ENCODE data around the gene GPR83.
"Not testable (repeated sequence)": the region's sequence is repeated elsewhere in the genome, so short reads cannot be mapped to it uniquely, and the experiment has no call there.

Gene GPR83

DNA sequence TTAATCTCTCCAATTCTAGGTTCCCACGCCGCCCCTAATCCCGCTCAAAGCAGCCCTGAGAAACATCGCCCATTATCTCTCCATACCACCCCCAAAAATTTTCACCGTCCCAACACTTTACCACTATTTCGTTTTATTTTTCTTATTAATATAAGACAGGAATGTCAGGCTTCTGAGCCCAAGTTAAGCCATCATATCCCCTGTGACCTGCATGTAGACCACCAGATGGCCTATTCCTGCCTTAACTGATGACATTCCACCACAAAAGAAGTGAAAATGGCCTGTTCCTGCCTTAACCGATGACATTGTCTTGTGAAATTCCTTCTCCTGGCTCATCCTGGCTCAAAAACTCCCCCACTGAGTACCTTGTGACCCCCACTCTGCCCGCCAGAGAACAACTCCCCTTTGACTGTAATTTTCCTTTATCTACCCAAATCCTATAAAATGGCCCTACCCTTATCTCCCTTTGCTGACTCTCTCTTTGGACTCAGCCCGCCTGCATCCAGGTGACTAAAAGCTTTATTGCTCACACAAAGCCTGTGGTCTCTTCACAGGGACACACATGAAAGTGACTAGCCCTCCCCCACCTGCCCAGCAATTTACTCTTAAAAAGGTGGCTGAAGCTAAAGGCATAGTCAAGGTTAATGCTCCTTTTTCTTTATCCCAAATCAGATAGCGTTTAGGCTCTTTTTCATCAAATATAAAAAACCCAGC is 50.2 kb downstream of the GPR83 start:
- DNase-seq: not testable (repeated sequence)

DNA sequence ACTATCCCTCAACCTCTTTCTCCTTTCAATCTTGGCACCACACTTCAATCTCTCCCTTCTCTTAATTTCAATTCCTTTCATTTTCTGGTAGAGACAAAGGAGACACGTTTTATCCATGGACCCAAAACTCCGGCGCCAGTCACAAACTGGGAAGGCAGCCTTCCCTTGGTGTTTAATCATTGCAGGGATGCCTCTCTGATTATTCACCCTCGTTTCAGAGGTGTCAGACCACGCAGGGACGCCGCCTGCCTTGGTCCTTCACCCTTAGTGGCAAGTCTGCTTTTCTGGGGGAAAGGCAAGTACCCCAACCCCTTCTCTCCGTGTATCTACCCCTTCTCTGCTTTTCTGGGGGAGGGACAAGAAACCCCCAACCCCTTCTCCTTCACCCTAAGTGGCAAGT is 54.9 kb downstream of the GPR83 start:
- DNase-seq: not testable (repeated sequence)

DNA sequence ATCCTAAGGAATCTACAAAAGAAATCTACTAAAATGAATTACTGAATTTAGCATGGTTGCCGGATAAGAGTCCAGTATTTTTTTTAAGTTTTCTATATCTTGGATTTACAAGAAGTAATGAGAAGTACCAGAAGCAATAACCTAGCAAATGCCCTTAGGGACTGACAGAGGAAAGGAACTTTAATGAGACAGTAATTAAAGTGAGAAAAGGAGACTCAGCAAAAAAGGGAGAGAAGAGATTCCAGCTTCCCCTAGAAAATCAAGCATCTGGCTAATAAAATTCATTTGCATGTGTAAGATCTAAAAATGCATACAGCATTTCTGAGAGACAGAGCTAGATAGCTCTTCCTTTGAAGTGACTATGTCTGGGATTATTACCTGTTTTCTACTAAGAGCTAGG is 57.7 kb downstream of the GPR83 start:
- DNase-seq: no peak

DNA sequence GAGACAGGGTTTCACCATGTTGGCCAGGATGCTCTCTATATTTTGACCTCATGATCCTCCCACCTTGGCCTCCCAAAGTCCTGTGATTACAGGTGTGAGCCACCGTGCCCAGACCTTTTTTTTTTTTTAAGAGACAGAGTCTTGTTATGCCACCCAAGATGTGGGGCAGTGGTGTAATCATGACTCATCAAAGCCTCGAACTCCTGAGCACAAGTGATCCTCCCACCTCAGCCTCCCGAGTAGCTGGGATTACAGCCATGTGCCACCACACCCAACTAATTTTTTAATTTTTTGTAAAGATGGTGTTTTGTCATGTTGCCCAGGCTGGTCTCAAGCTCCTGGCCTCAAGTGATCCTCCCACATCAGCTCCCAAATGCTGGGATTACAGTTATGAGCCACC is 59.0 kb downstream of the GPR83 start:
- no peak for DNase-seq

DNA sequence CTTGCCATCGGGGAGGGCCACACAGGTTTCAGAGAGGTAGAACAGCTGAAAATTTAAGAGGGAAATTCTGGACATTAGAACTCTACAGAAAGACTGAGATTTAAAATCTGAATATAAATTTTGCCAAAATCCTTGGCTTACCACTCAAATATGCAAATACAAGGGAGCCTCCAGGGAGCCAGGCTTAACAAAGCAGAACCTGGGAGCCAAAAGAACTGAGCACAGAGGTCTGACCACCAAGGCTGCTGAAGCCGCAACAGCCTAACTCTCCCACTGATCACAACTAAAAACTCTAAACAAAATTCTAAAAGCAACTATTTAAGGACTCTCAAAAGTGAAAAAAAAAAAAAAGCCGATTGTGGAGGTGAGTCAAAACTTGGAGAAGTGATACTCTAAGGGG is 62.6 kb downstream of the GPR83 start:
- no peak for DNase-seq

DNA sequence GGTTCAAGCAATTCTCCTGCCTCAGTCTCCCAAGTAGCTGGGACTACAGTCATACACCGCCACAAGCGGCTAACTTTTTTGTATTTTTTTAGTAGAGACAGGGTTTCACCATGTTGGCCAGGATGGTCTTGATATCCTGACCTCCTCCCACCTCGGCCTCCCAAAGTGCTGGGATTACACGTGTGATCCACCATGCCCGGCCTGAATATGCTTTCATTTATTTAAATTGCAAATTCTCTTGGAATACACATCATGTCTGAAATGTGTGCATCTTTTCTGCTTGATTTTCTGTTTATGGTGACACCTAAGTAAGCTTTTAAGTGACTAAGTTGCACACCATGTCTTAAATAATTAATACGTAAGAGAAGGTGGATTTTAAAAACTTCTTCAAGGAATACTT is 65.2 kb downstream of the GPR83 start:
- no peak for DNase-seq

DNA sequence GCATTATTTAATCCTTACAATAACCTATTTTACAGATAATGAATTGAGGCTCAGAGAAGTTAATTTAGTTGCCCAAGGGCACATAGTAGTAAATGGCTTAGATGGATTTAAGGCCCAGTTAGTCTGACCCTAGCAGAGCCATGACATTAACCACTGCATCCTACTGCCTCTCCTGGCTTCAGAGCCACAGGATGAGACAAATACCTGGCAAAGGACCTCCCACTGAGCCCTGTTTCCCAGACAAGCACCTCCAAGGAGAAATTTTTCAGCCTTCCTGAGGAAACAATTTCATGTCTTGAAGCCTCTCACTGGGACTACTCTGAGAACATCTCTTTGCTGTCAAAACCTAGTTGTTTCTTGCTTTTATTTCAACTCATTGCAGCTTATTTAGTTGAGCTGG is 68.4 kb downstream of the GPR83 start:
- no peak for DNase-seq

DNA sequence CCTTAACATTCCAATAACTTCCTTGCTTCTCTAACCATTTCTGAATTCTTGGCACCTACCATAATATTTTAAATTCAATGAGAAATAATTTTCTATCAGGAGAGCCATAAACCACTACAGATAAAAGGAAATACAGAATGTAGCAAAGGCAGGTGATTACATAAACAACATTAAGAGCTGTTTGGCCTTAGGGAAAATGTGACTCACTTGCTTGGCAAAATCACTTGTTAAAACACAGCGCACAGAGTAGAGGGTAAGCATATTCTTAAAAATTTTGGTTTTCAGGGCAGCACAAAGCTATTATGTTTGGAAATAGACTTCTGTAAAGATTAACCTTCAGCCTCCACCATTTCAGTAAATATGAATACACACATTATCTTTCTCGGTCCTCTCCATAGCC is 70.4 kb downstream of the GPR83 start:
- no peak for DNase-seq

DNA sequence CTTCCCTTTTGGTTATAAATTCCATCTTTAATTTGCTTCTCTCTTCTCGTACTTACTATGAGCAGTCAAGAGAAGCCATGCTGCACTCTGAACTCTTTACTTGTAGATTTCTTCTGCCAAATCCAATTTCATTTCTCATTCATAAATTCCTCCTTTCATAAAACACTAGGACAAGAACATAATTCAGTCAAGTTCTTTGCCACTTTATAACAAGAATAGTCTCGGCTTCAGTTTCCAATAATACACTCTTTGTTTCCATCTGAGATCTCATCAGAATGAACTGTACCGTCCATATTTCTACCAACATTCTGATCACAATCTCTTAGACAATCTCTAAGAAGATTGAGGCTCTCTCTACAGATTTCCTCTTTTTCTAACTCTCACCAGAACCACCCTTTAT is 71.7 kb downstream of the GPR83 start:
- no peak for DNase-seq

DNA sequence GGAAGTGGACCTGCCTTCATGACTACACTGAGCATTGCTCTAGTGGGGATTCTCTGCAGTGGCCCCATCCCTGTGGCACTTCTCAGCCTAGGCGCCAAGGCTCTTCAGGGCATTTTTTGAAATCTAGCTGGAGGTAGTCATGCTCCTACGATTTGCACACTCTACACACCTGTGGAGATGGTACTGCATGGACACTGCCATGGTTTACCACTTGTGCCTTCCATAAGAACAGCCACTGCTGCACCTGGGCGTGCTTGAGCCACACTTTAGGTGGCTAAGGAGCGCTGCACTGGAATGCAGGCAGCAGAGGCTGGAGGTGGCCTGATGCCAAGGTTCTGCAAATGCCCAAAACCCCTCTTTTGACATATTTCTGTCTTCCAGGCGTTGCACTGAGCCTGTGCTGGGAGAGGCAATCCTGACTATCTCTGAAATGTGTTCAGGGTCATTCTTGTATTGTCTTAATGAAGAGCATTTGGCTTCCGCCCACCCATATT is 72.6 kb downstream of the GPR83 start:
- DNase-seq: no peak
